Karpas-422 (cell line): Measurements from ENCODE around the gene PTPN5. TPM values are rescaled to one million over a fixed set of nuclear protein-coding genes. Genes with fewer than 3 reads are reported as not detected.

ENCODE experiments used
- DNase-seq: peaks from one replicate; pipeline ENCODE4 v3.0.0-alpha.2; 2015
- H2AFZ ChIP-seq: fragments of 200-600 bp; sonication (generic); 2 replicates; pipeline ENCODE4 v1.6.1; 2014; ENCODE audit warnings: antibody characterized with exemption, low read length, mixed read lengths
- H3K27ac ChIP-seq: fragments of 200-600 bp; sonication (generic); 2 replicates; pipeline ENCODE4 v1.5.1; 2014; ENCODE audit warnings: mild to moderate bottlenecking, low read length, moderate library complexity
- H3K27me3 ChIP-seq: fragments of 200-600 bp; sonication (generic); 2 replicates; pipeline ENCODE4 v1.6.1; 2014; ENCODE audit warnings: low read length, mixed read lengths
- H3K36me3 ChIP-seq: fragments of 200-600 bp; sonication (generic); 2 replicates; pipeline ENCODE4 v1.6.1; 2014; ENCODE audit warnings: low read length, mixed read lengths; ENCODE audit not compliant: insufficient read depth
- H3K4me1 ChIP-seq: fragments of 200-600 bp; sonication (generic); 2 replicates; pipeline ENCODE4 v1.6.1; 2014; ENCODE audit warnings: mild to moderate bottlenecking, low read length, mixed read lengths
- H3K4me2 ChIP-seq: fragments of 200-600 bp; sonication (generic); 2 replicates; pipeline ENCODE4 v1.6.1; 2014; ENCODE audit warnings: low read length, low read depth, mild to moderate bottlenecking; ENCODE audit not compliant: poor library complexity, severe bottlenecking
- H3K4me3 ChIP-seq: fragments of 200-600 bp; sonication (generic); 2 replicates; pipeline ENCODE4 v1.5.1; 2014; ENCODE audit warnings: mild to moderate bottlenecking, antibody characterized with exemption, low read length, mixed read lengths
- H3K79me2 ChIP-seq: fragments of 200-600 bp; sonication (generic); 2 replicates; pipeline ENCODE4 v1.6.1; 2014; ENCODE audit warnings: mild to moderate bottlenecking, low read length, mixed read lengths
- H3K9ac ChIP-seq: fragments of 200-600 bp; sonication (generic); 2 replicates; pipeline ENCODE4 v1.6.0; 2014; ENCODE audit warnings: low read length
- H3K9me2 ChIP-seq: fragments of 200-600 bp; sonication (generic), shearing (Covaris generic); replicated peaks from 2 replicates; pipeline ENCODE4 v1.6.0; 2014; ENCODE audit warnings: mild to moderate bottlenecking, low read length, moderate library complexity; ENCODE audit not compliant: insufficient read depth
- H3K9me3 ChIP-seq: fragments of 300-700, 200-600 bp; sonication (generic); 2 replicates; pipeline ENCODE4 v1.6.1; 2014; ENCODE audit warnings: low read length, mixed read lengths
- H4K20me1 ChIP-seq: fragments of 200-600 bp; sonication (generic); 2 replicates; pipeline ENCODE4 v1.6.1; 2014; ENCODE audit warnings: mild to moderate bottlenecking, antibody characterized with exemption, low read length, low read depth; ENCODE audit not compliant: insufficient read depth
- total RNA-seq: library from RNA; depleted of rRNA; stranded (reverse); fragments of >200 nt; shearing (Covaris generic); gene quantifications from 2 replicates; pipeline ENCODE4 v1.2.3, GENCODE V29; 2014; ENCODE audit warnings: low replicate concordance

The PTPN5 gene
- total RNA-seq, 1 experiment from 2014 or later, result not detected

DNA sequence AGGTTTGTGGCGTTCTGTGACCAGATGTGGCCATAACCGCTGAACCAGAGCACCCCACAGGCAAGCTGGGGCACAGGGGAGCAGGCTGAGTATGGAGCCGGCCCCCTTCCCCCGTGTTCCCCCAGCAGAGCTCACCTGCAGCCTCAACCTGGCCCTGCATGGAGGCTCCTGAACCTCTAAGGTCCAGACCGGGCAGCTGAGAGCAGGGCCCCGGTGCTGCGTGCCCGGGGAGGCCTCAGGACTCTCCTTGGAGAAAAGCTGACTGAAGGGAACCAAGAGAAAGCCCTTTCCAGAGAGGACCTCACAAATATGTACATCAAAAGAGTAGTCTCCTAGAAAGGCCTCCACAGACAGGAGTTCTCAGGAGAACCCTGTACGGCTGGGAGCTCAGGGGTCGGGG lies 48.2 kb downstream of the PTPN5 start:
- Histone ChIP-seq H3K4me2 (no peak overlapping the region), H3K9ac (no peak overlapping the region), H3K79me2 (no peaks in the 10 kb centered on the region), H3K9me2 (no peaks in the 10 kb centered on the region), H3K36me3 (no peaks in the 10 kb centered on the region), H3K27ac (no peak overlapping the region), H4K20me1 (no peaks in the 10 kb centered on the region), H3K4me1 (no peaks in the 10 kb centered on the region), H3K4me3 (no peak overlapping the region), H2AFZ (no peak overlapping the region), H3K27me3 (no peaks in the 10 kb centered on the region), H3K9me3 (no peaks in the 10 kb centered on the region)
- no peak for DNase-seq

DNA sequence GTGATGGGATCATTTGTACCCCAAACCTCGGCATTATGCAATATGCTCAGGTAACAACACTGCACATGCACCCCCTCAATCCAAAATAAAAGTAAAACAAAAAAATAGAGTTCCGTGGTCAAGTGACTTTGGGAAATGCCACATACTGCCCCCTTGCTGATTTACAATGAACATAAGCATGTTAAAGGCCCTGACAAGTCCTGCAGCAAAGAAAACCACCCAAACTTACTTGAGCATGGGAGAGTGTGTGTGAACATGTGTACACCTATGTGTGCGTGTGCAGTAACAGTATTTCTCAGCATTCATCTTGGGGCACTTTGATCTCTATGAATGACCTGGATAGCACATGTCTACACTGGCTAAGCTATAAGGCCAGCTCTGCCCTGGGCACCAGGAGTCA lies 49.8 kb downstream of the PTPN5 start:
- Histone ChIP-seq H3K4me3 (no peak overlapping the region), H3K9me3 (no peaks in the 10 kb centered on the region), H3K4me1 (no peaks in the 10 kb centered on the region), H3K9me2 (no peaks in the 10 kb centered on the region), H3K27ac (no peak overlapping the region), H4K20me1 (no peaks in the 10 kb centered on the region), H3K4me2 (no peak overlapping the region), H3K27me3 (no peaks in the 10 kb centered on the region), H3K79me2 (no peaks in the 10 kb centered on the region), H3K36me3 (no peaks in the 10 kb centered on the region), H3K9ac (no peak overlapping the region), H2AFZ (no peak overlapping the region)
- DNase-seq, result no peak

DNA sequence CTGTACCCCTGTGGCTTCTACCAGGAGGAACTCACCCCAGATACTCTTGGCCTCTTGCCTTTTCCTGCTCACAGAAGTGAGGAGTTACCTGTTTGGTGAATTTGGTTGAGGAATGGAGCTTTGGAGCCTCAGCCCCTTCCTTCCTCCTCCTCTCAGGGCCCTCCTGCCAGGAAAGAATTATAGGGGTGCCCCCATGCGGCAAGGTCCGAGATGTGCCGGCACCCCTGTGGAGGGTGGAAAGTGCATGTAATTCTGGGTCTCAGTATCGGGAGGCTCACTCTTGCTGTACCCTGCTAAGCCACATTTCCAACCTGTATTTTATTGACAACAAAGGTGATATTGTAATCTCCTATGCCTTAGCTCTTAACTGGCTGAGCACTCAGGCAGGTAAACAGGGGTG lies 51.9 kb downstream of the PTPN5 start:
- DNase-seq, result peak; percentile 59
- H3K36me3 ChIP-seq, result no peaks in the 10 kb centered on the region
- H3K4me2 ChIP-seq, result no peak overlapping the region
- H3K27me3 ChIP-seq, result no peaks in the 10 kb centered on the region
- H3K9me3 ChIP-seq, result no peaks in the 10 kb centered on the region
- no peaks in the 10 kb centered on the region for H3K4me1 ChIP-seq
- no peak overlapping the region for H2AFZ ChIP-seq
- no peaks in the 10 kb centered on the region for H3K79me2 ChIP-seq
- H3K9ac ChIP-seq, result no peak overlapping the region
- H3K4me3 ChIP-seq, result no peak overlapping the region
- no peaks in the 10 kb centered on the region for H3K9me2 ChIP-seq
- H4K20me1 ChIP-seq, result no peaks in the 10 kb centered on the region
- no peak overlapping the region for H3K27ac ChIP-seq

DNA sequence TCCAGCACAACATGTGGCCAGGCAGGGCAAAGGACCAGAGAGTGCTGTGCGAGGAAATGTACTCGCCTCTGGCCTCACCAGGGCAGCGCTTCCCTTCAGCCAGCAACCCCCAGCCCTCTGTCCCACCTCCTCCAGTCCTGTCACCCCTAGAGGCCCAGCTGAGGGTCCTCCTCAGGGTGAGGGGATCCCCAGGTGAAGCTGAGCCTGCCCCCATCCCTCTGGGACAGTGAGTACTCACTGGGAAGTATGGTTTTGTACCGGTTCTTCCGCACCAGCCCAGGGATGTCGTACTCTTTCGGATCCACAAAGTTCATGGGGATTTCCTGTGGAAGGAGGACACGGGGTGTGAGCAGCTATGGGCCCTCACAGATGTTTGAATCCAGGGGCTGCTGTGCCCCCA lies 54.0 kb downstream of the PTPN5 start:
- H3K4me3 ChIP-seq, result no peak overlapping the region
- H3K27me3 ChIP-seq, result no peaks in the 10 kb centered on the region

DNA sequence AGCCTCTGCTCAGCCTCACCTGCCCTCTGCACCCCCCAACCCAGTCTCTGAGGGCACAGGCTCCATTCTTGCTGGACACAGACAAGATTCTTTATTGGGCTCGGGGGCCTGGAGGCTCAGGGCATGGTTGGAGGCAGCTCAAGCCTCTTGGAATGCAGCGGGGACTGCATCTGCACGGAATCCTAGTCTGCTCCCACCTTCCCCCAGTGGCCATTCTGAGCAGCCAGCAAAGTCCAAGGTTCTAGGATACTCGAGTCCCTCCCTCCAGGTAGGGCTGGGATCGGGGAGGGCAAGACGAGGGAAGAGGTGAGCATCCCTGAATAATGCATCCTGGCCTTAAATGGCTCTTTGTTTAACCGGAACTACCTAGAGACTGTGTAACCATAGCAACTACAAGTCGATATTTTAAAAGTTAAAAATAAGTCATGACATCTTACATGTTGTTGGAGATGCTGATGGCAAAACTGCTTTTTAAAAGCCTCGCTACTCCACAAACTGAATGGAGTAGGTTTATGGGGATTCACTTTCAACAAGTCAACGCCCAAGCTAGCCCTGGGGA lies 54.9 kb downstream of the PTPN5 start:
- no peak overlapping the region for H3K4me2 ChIP-seq
- no peaks in the 10 kb centered on the region for H3K9me2 ChIP-seq
- no peaks in the 10 kb centered on the region for H3K4me1 ChIP-seq
- no peak overlapping the region for H3K4me3 ChIP-seq
- no peaks in the 10 kb centered on the region for H3K27me3 ChIP-seq
- no peaks in the 10 kb centered on the region for H3K9me3 ChIP-seq
- H3K27ac ChIP-seq, result no peak overlapping the region
- no peak overlapping the region for H3K9ac ChIP-seq
- no peaks in the 10 kb centered on the region for H4K20me1 ChIP-seq
- H2AFZ ChIP-seq, result no peak overlapping the region
- no peaks in the 10 kb centered on the region for H3K36me3 ChIP-seq
- no peak for DNase-seq
- no peaks in the 10 kb centered on the region for H3K79me2 ChIP-seq

More for the DNA sequence above, 54.0 kb downstream of the PTPN5 start:
- Histone ChIP-seq H3K9ac (no peak overlapping the region), H3K9me2 (no peaks in the 10 kb centered on the region), H3K27ac (no peak overlapping the region), H3K4me1 (no peaks in the 10 kb centered on the region), H4K20me1 (no peaks in the 10 kb centered on the region), H3K9me3 (no peaks in the 10 kb centered on the region), H3K4me2 (no peak overlapping the region), H3K36me3 (no peaks in the 10 kb centered on the region), H3K79me2 (no peaks in the 10 kb centered on the region), H2AFZ (no peak overlapping the region)
- DNase-seq, result no peak

DNA sequence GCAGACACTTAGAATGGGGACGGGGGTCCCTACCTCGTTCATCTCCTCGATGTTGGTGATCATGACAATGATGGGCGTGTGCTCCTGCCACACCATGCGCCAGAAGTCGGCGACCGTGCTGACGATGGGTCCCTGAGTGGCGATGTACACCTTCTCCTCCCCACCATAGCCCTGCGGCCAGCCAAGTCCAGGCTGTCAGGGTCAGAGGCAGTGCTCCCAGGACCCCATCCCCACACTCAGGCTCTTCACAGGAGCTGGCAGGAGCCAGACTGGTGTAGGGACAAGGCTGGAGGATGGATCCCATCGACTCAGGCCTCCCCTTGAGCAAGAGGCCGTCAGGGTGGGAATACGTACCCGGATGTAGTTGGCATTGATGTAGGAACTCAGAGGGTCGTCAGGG lies 58.4 kb downstream of the PTPN5 start:
- no peak overlapping the region for H3K4me3 ChIP-seq
- no peaks in the 10 kb centered on the region for H3K79me2 ChIP-seq
- no peak for DNase-seq
- no peaks in the 10 kb centered on the region for H3K36me3 ChIP-seq
- no peaks in the 10 kb centered on the region for H3K9me3 ChIP-seq
- H3K9ac ChIP-seq, result no peak overlapping the region
- H3K27ac ChIP-seq, result no peak overlapping the region
- H3K4me1 ChIP-seq, result no peaks in the 10 kb centered on the region
- no peak overlapping the region for H2AFZ ChIP-seq
- no peaks in the 10 kb centered on the region for H3K9me2 ChIP-seq
- no peak overlapping the region for H3K4me2 ChIP-seq
- H4K20me1 ChIP-seq, result no peaks in the 10 kb centered on the region
- no peaks in the 10 kb centered on the region for H3K27me3 ChIP-seq

DNA sequence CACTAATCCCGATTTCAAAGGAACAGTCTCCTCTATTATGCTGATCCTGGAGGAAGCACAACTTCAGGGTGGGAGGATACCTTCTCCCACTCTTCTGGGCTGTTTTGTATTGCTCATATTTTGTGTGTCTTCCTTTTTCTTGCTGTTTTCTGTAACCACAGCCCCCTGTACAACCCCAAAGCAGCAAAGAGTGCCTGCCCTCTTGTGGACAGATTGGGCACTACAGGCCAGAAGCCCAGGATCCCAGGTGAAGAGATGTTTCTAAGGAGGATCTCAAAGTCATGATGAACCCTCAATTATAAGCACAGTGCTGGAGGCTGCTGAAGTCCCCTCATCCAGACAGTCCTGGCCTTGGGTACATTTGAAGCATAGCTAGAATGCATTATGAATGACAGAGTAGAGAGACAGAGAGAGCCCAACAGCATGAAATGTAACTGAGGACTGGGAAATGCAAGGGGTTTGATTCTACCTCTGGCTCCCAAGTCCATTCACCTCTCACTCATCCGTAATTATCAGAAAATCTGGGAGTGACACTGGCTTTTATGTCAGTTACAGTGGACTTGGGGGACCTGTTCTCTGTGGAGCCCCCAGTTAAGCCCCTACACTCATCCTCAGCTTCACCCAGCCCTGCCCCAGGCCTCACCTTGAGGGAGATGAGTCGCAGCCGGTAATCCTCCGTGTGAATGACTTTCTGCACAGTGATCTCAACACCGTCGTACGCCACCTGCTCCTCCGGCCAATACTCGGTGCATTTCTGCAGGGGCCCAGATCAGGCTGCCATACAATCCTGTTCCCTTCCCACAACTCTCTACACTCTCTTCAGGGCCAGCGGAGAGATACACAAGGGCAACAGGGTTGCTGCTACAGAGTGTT lies 59.4 kb downstream of the PTPN5 start:
- Histone ChIP-seq H3K4me3 (no peak overlapping the region), H3K27me3 (no peaks in the 10 kb centered on the region), H4K20me1 (no peaks in the 10 kb centered on the region), H3K4me2 (no peak overlapping the region), H3K79me2 (no peaks in the 10 kb centered on the region), H3K27ac (no peak overlapping the region), H3K9ac (no peak overlapping the region), H3K9me2 (no peaks in the 10 kb centered on the region), H3K4me1 (peaks cover 3% of the 10 kb centered on the region), H3K36me3 (no peaks in the 10 kb centered on the region), H3K9me3 (no peaks in the 10 kb centered on the region), H2AFZ (no peak overlapping the region)
- peak; percentile 82 for DNase-seq

DNA sequence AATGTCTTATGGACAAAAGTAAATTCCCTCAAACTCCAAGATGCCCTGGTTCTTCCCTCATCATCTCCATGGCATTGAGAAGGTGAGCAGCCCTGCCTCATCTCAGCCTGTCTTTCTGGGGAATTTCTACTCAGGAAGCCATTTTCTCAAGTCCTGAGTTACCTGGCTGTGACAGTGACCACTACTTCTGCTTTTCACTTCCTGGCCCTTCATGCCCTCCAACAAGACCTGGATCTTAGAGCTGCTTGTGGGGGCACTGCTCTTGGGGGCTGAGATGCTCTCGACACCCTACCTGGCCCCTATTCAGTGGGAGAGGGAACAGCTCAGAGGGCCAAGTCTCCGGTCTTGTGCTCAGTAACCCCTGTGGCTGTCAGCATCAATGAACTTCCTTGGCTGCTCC lies 60.2 kb downstream of the PTPN5 start:
- H2AFZ ChIP-seq, result no peak overlapping the region
- no peak overlapping the region for H3K4me3 ChIP-seq
- H3K27ac ChIP-seq, result no peak overlapping the region
- no peaks in the 10 kb centered on the region for H3K27me3 ChIP-seq
- H3K9ac ChIP-seq, result no peak overlapping the region
- H3K9me2 ChIP-seq, result no peaks in the 10 kb centered on the region
- peaks cover 3% of the 10 kb centered on the region for H3K4me1 ChIP-seq
- H3K4me2 ChIP-seq, result no peak overlapping the region
- H3K36me3 ChIP-seq, result no peaks in the 10 kb centered on the region
- no peaks in the 10 kb centered on the region for H3K79me2 ChIP-seq
- DNase-seq, result no peak
- no peaks in the 10 kb centered on the region for H3K9me3 ChIP-seq
- no peaks in the 10 kb centered on the region for H4K20me1 ChIP-seq
